Hepatocyte (in vitro differentiated cells): ENCODE measurements around the gene BCAS1. TPM values are rescaled to one million over a fixed set of nuclear protein-coding genes. Genes with fewer than 3 reads are reported as not detected.

Source experiments
- DNase-seq: peaks from one replicate; pipeline ENCODE4 v3.0.0-alpha.2; 2016; ENCODE audit warnings: low spot score
- H2AFZ ChIP-seq: fragments of 200-600 bp; sonication (generic); 2 replicates; pipeline ENCODE4 v1.6.0; 2016; ENCODE audit warnings: antibody characterized with exemption, mild to moderate bottlenecking
- H3K27ac ChIP-seq: fragments of 200-600 bp; sonication (generic); 2 replicates; pipeline ENCODE4 v1.5.1; 2016; ENCODE audit warnings: mild to moderate bottlenecking
- H3K27me3 ChIP-seq: fragments of 200-600 bp; sonication (generic); 2 replicates; pipeline ENCODE4 v1.6.1; 2016
- H3K36me3 ChIP-seq: fragments of 200-600 bp; sonication (generic); replicated peaks from 2 replicates; pipeline ENCODE4 v1.5.1; 2016; ENCODE audit warnings: low read depth; ENCODE audit not compliant: insufficient read depth
- H3K4me1 ChIP-seq: fragments of 200-600 bp; sonication (generic); 2 replicates; pipeline ENCODE4 v1.5.1; 2016; ENCODE audit warnings: mild to moderate bottlenecking, moderate library complexity; ENCODE audit not compliant: insufficient read depth
- H3K4me2 ChIP-seq: fragments of 200-600 bp; sonication (generic); 2 replicates; pipeline ENCODE4 v1.6.0; 2016
- H3K4me3 ChIP-seq: fragments of 200-600 bp; sonication (generic); 2 replicates; pipeline ENCODE4 v1.5.1; 2016; ENCODE audit warnings: mild to moderate bottlenecking
- H3K79me2 ChIP-seq: fragments of 200-600 bp; sonication (generic); 2 replicates; pipeline ENCODE4 v1.6.0; 2017; ENCODE audit warnings: mild to moderate bottlenecking
- H3K9me2 ChIP-seq: fragments of 200-600 bp; sonication (generic); replicated peaks from 2 replicates; pipeline ENCODE4 v1.6.0; 2017; ENCODE audit warnings: mild to moderate bottlenecking; ENCODE audit not compliant: insufficient read depth
- H3K9me3 ChIP-seq: fragments of 200-600 bp; sonication (generic); 2 replicates; pipeline ENCODE4 v1.5.1; 2016; ENCODE audit warnings: low read depth, mild to moderate bottlenecking
- H4K20me1 ChIP-seq: fragments of 200-600 bp; sonication (generic); 2 replicates; pipeline ENCODE4 v1.6.0; 2016; ENCODE audit warnings: mild to moderate bottlenecking; ENCODE audit not compliant: insufficient read depth, poor library complexity, severe bottlenecking
- CTCF ChIP-seq: fragments of 200-600 bp; sonication (generic); IDR thresholded peaks from 2 replicates; pipeline ENCODE4 v1.5.1; 2016; ENCODE audit warnings: antibody characterized with exemption, mild to moderate bottlenecking; ENCODE audit not compliant: poor library complexity
- EZH2 ChIP-seq: fragments of 200-600 bp; sonication (generic); IDR thresholded peaks from 2 replicates; pipeline ENCODE4 v1.6.1; 2016; ENCODE audit warnings: antibody characterized with exemption, mild to moderate bottlenecking, borderline replicate concordance
- EZH2phosphoT487 ChIP-seq: fragments of 200-600 bp; sonication (generic); IDR thresholded peaks from one replicate; pipeline ENCODE4 v1.6.1; 2018; ENCODE audit warnings: antibody characterized with exemption, mild to moderate bottlenecking, low read depth, moderate library complexity; ENCODE audit not compliant: unreplicated experiment, severe bottlenecking
- WGBS: methylation state at CpG from one replicate; pipeline ENCODE4 v1.1.6; 2016; ENCODE audit warnings: low lambda C conversion rate; ENCODE audit errors: missing lambda C conversion rate; 5-methylcytosine and 5-hydroxymethylcytosine counted together
- polyA plus RNA-seq: library from polyadenylated mRNA; unstranded; fragments of >200 nt; fragmentation: Nextera tagmentation; extraction: Ambion mirVana; gene quantifications from 2 replicates; pipeline ENCODE4 v1.2.1, GENCODE V29; 2016
- total RNA-seq: library from RNA; depleted of rRNA; stranded (reverse); fragments of >200 nt; gene quantifications from 2 replicates; pipeline ENCODE4 v1.2.3, GENCODE V29; 2014

The BCAS1 gene
- total and polyA plus RNA-seq, 2 experiments from 2014 or later: 4.9 to 9.8 TPM

GRCh38 chr20:54063580-54063979 lies 6.8 kb downstream of the BCAS1 start:
- H3K4me3 ChIP-seq: no peak overlapping the region
- peaks cover 17% of the 10 kb centered on the region for H3K4me1 ChIP-seq
- no peaks in the 10 kb centered on the region for H3K9me3 ChIP-seq
- H3K4me2 ChIP-seq: no peak overlapping the region
- 80% methylated on average over 3 of the region's 3 CpGs for WGBS
- no peak for DNase-seq
- TF ChIP-seq CTCF (no peak), EZH2phosphoT487 (no peak), EZH2 (no peak)
- no peaks in the 10 kb centered on the region for H3K9me2 ChIP-seq
- no peaks in the 10 kb centered on the region for H4K20me1 ChIP-seq
- H3K36me3 ChIP-seq: no peaks in the 10 kb centered on the region
- no peaks in the 10 kb centered on the region for H3K79me2 ChIP-seq
- no peaks in the 10 kb centered on the region for H3K27me3 ChIP-seq
- no peak overlapping the region for H3K27ac ChIP-seq
- H2AFZ ChIP-seq: no peak overlapping the region

GRCh38 chr20:54062812-54063280 lies 7.5 kb downstream of the BCAS1 start:
- TF ChIP-seq EZH2phosphoT487: no peak
- TF ChIP-seq CTCF: peak; percentile 79
- TF ChIP-seq EZH2: no peak
- WGBS: 52% methylated on average over 4 of the region's 4 CpGs
- no peaks in the 10 kb centered on the region for H3K9me3 ChIP-seq
- no peaks in the 10 kb centered on the region for H3K27me3 ChIP-seq
- no peak overlapping the region for H3K27ac ChIP-seq
- no peaks in the 10 kb centered on the region for H3K79me2 ChIP-seq
- DNase-seq: peak; percentile 61
- no peak overlapping the region for H3K4me2 ChIP-seq
- H3K4me1 ChIP-seq: peaks cover 10% of the 10 kb centered on the region
- H2AFZ ChIP-seq: no peak overlapping the region
- H3K9me2 ChIP-seq: no peaks in the 10 kb centered on the region
- H3K4me3 ChIP-seq: no peak overlapping the region
- H4K20me1 ChIP-seq: no peaks in the 10 kb centered on the region
- no peaks in the 10 kb centered on the region for H3K36me3 ChIP-seq

- no peaks in the 10 kb centered on the region for H3K9me2 ChIP-seq
- H3K27ac ChIP-seq: no peak overlapping the region
- WGBS: 95% methylated on average over 8 of the region's 8 CpGs
- no peak overlapping the region for H3K4me3 ChIP-seq
- no peaks in the 10 kb centered on the region for H3K79me2 ChIP-seq
- TF ChIP-seq EZH2: no peak
- no peak for TF ChIP-seq EZH2phosphoT487
- no peak for TF ChIP-seq CTCF
- no peak overlapping the region for H2AFZ ChIP-seq
- H3K9me3 ChIP-seq: no peaks in the 10 kb centered on the region
- no peaks in the 10 kb centered on the region for H4K20me1 ChIP-seq
- no peak for DNase-seq
- no peaks in the 10 kb centered on the region for H3K27me3 ChIP-seq
- no peaks in the 10 kb centered on the region for H3K36me3 ChIP-seq
- no peak overlapping the region for H3K4me2 ChIP-seq
- H3K4me1 ChIP-seq: peaks cover 2% of the 10 kb centered on the region
Measured at GRCh38 chr20:54061101-54061881, 9.1 kb downstream of the BCAS1 start.
